ENCODE measurements around the gene IGF2.

GRCh38 chr11:2164861-2165555 is 25.8 kb upstream of the IGF2 start:
- no peak for TF ChIP-seq CTCF (IDR thresholded peaks at IDR 0.05)
- no peak for TF ChIP-seq POLR2A (IDR thresholded peaks at IDR 0.05)

All from esophagus squamous epithelium (tissue), 4 donors.